Nephron progenitor cell (in vitro differentiated cells): ENCODE measurements around the gene TNNI3K.

Source experiments
- DNase-seq: peaks from one replicate; pipeline ENCODE4 v3.0.0; 2021
- H3K27ac Mint-ChIP-seq: 2 replicates; pipeline ENCODE4 v1.8.0; 2021; ENCODE audit warnings: mild to moderate bottlenecking, moderate library complexity, mixed read lengths
- H3K27me3 Mint-ChIP-seq: 2 replicates; pipeline ENCODE4 v1.8.0; 2021; ENCODE audit warnings: mild to moderate bottlenecking, low read depth, mixed read lengths; ENCODE audit not compliant: poor library complexity
- H3K36me3 Mint-ChIP-seq: 2 replicates; pipeline ENCODE4 v1.8.0; 2021; ENCODE audit warnings: low read depth, mixed read lengths
- H3K4me1 Mint-ChIP-seq: 2 replicates; pipeline ENCODE4 v1.8.0; 2021; ENCODE audit warnings: mixed read lengths
- H3K4me3 Mint-ChIP-seq: 2 replicates; pipeline ENCODE4 v1.8.0; 2021; ENCODE audit warnings: mild to moderate bottlenecking, moderate library complexity, mixed read lengths
- H3K9me3 Mint-ChIP-seq: 2 replicates; pipeline ENCODE4 v1.8.0; 2021; ENCODE audit warnings: mild to moderate bottlenecking, moderate library complexity, mixed read lengths
- TF ChIP-seq, protein P1 (sequence below): fragments of 200-600 bp; sonication (generic); IDR thresholded peaks from 2 replicates; pipeline ENCODE4 v1.5.0; 2021; ENCODE audit warnings: antibody characterized with exemption

TNNI3K gene

GRCh38 chr1:74432325-74432724 is 197.1 kb downstream of the TNNI3K start:
- Mint-ChIP-seq H3K4me3 (no peak overlapping the region), H3K27me3 (peaks cover 6% of the 10 kb centered on the region), H3K27ac (no peak overlapping the region), H3K36me3 (no peaks in the 10 kb centered on the region), H3K9me3 (no peaks in the 10 kb centered on the region), H3K4me1 (peaks cover 16% of the 10 kb centered on the region)
- no peak for DNase-seq
- TF ChIP-seq, protein P1, sequence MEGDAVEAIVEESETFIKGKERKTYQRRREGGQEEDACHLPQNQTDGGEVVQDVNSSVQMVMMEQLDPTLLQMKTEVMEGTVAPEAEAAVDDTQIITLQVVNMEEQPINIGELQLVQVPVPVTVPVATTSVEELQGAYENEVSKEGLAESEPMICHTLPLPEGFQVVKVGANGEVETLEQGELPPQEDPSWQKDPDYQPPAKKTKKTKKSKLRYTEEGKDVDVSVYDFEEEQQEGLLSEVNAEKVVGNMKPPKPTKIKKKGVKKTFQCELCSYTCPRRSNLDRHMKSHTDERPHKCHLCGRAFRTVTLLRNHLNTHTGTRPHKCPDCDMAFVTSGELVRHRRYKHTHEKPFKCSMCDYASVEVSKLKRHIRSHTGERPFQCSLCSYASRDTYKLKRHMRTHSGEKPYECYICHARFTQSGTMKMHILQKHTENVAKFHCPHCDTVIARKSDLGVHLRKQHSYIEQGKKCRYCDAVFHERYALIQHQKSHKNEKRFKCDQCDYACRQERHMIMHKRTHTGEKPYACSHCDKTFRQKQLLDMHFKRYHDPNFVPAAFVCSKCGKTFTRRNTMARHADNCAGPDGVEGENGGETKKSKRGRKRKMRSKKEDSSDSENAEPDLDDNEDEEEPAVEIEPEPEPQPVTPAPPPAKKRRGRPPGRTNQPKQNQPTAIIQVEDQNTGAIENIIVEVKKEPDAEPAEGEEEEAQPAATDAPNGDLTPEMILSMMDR = no peak

DNA sequence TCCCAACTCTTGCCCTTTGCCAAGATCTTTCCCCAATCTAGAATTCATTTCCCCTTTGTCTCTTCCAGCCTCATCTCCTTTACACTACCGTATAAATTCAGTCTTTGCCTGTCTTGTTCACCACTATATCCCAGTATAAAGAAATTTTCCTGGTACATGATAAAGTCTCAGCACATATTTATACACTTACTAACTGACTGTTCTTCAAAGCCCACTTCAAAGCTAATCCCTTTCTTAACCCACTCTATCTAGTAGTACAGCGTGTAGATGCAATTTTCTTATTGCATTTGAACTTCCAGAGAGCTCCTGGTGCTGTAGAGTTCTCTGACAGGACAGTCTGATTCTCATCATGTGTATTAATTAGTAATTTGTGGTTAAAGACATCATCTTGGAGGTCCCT is 199.1 kb downstream of the TNNI3K start:
- no peak for DNase-seq
- no peaks in the 10 kb centered on the region for H3K9me3 Mint-ChIP-seq
- peaks cover 19% of the 10 kb centered on the region for H3K4me1 Mint-ChIP-seq
- H3K27ac Mint-ChIP-seq = no peak overlapping the region
- H3K27me3 Mint-ChIP-seq = peaks cover 6% of the 10 kb centered on the region
- H3K36me3 Mint-ChIP-seq = no peaks in the 10 kb centered on the region
- no peak overlapping the region for H3K4me3 Mint-ChIP-seq
- TF ChIP-seq, protein P1 = no peak

DNA sequence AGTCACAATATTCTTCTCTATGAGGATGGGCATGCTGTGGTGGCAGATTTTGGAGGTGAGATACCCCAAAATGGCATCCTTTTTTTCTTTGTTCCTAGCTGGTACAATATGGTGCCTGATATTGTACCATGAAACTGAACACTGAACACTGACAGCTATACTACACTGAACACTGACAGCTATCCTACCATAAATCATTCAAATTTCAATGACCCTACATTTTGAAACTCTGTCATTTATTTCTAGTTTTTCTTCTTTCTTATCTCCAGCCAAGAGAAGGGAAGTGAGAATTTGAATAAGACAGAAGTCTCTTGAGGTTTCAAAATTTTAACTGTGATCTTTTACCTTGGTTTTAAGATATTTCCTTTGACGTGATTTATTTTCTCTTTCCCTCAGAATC is 200.9 kb downstream of the TNNI3K start:
- H3K4me1 Mint-ChIP-seq = peaks cover 19% of the 10 kb centered on the region
- TF ChIP-seq, protein P1 = no peak
- no peak overlapping the region for H3K4me3 Mint-ChIP-seq
- DNase-seq = no peak
- no peak overlapping the region for H3K27ac Mint-ChIP-seq
- H3K27me3 Mint-ChIP-seq = peaks cover 6% of the 10 kb centered on the region
- H3K9me3 Mint-ChIP-seq = no peaks in the 10 kb centered on the region
- H3K36me3 Mint-ChIP-seq = no peaks in the 10 kb centered on the region

DNA sequence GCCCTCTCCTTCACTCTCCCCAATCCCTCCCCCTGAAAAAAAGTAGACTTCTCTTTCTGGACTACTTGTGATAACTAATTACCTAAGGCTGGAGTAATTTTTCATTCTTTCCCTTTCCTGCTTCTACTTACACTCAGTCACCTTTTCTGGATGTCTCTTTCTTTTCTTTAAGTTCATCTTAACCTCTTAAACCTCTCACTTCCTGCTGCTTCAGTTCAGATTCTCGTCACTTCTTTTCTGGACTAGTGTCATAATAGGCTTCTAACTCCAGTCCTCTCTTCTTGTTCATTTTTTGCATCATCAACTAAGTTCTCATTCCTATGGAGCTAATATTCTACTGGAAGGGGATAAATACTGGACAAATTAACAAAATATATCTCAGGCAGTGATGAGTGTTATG is 201.8 kb downstream of the TNNI3K start:
- DNase-seq = no peak
- TF ChIP-seq, protein P1 = no peak
- H3K36me3 Mint-ChIP-seq = no peaks in the 10 kb centered on the region
- no peaks in the 10 kb centered on the region for H3K9me3 Mint-ChIP-seq
- peaks cover 6% of the 10 kb centered on the region for H3K27me3 Mint-ChIP-seq
- H3K4me1 Mint-ChIP-seq = peaks cover 19% of the 10 kb centered on the region
- H3K4me3 Mint-ChIP-seq = no peak overlapping the region
- no peak overlapping the region for H3K27ac Mint-ChIP-seq

DNA sequence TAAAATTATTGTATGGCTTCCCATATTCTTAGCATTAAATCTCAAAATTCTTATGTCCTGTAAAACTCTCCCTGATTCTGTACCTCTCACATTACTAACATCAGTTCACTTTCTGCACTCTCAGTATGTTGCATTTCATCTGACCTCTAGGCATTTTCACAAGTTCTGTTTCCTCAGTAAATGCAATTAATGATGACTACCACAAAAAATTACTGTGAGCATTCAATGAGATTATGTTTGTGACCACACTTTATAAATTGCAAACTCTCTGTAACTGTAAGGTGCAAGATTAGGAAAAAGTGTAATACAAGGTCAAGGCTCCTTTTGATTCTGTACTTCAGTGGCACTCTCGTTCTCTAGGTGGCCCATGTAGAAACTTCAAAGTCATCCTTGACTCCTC is 216.8 kb downstream of the TNNI3K start:
- no peaks in the 10 kb centered on the region for H3K27me3 Mint-ChIP-seq
- H3K4me1 Mint-ChIP-seq = no peaks in the 10 kb centered on the region
- H3K4me3 Mint-ChIP-seq = no peak overlapping the region
- TF ChIP-seq, protein P1 = no peak
- DNase-seq = no peak
- H3K27ac Mint-ChIP-seq = no peak overlapping the region
- H3K9me3 Mint-ChIP-seq = peaks cover 4% of the 10 kb centered on the region
- H3K36me3 Mint-ChIP-seq = no peaks in the 10 kb centered on the region

GRCh38 chr1:74453277-74453676 is 218.1 kb downstream of the TNNI3K start:
- TF ChIP-seq, protein P1 = no peak

More at GRCh38 chr1:74453277-74453676, 218.1 kb downstream of the TNNI3K start:
- peaks cover 4% of the 10 kb centered on the region for H3K9me3 Mint-ChIP-seq
- H3K27ac Mint-ChIP-seq = no peak overlapping the region
- no peak overlapping the region for H3K4me3 Mint-ChIP-seq
- no peaks in the 10 kb centered on the region for H3K36me3 Mint-ChIP-seq
- H3K4me1 Mint-ChIP-seq = no peaks in the 10 kb centered on the region
- no peaks in the 10 kb centered on the region for H3K27me3 Mint-ChIP-seq
- no peak for DNase-seq
